Body of pancreas (tissue), 4 donors: ENCODE data around the gene ZNF808.
A peak's percentile ranks its signal among the peaks of the same experiment; 100 is the strongest.

Experiments used
- POLR2A ChIP-seq, 3 donors: fragments of 450-650 bp; IDR thresholded peaks; one replicate each; pipeline ENCODE4 v1.6.1; 2016; ENCODE audit warnings: antibody characterized with exemption in 3 of 3, mild to moderate bottlenecking in 2 of 3
- TF ChIP-seq, protein P1 (sequence below), 7 experiments: fragments of 450-650 bp in 4 of 7; fragments of 200-600 bp in 3 of 7; sonication (generic) in 3 of 7; IDR thresholded peaks; one replicate each; pipeline ENCODE4 v1.5.1; 2016 to 2019; ENCODE audit warnings: antibody characterized with exemption in 7 of 7

DNA sequence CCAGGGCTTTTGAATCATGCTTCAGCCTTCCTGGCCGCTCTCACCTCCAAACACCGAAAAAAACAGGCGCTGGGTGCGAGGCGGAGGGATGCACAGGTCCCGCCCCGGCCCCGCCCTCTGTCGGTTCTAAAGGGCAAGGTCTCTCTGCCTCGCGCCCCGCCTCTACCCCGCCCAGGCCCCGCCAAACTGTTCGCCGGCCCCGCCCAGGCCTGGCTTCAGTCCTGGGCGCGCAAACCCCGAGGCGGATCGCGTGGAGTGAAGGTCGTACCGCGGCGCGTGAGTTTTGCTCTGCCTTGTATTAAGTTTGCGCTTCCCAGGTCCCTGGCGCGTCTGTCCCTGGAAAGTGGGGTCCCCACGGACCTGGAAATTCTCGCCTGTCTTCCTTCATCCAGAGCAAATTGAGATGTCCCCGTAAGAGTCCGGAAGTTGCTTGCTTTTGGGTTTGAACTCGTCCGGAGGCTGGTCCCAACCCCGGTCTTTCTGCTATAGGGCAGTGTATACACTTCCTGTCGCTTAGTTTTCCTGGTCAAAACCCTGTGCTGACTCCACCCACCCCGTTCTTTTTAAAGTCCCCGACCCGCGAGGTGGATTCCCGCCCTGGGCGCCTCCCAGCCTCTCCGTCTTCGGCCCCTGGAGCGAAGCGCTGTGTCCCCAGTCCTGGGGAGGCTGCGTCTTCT, 8.4 kb downstream of the ZNF808 start:
- TF ChIP-seq, protein P1, sequence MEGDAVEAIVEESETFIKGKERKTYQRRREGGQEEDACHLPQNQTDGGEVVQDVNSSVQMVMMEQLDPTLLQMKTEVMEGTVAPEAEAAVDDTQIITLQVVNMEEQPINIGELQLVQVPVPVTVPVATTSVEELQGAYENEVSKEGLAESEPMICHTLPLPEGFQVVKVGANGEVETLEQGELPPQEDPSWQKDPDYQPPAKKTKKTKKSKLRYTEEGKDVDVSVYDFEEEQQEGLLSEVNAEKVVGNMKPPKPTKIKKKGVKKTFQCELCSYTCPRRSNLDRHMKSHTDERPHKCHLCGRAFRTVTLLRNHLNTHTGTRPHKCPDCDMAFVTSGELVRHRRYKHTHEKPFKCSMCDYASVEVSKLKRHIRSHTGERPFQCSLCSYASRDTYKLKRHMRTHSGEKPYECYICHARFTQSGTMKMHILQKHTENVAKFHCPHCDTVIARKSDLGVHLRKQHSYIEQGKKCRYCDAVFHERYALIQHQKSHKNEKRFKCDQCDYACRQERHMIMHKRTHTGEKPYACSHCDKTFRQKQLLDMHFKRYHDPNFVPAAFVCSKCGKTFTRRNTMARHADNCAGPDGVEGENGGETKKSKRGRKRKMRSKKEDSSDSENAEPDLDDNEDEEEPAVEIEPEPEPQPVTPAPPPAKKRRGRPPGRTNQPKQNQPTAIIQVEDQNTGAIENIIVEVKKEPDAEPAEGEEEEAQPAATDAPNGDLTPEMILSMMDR (IDR thresholded peaks at IDR 0.05): no peak
- TF ChIP-seq POLR2A (IDR thresholded peaks at IDR 0.05): peak in 2 of 3 donors; percentile 20 to 21
